Psoas muscle (tissue), 8 donors: ENCODE data around the gene NR2F2. TPM values are rescaled to one million over a fixed set of nuclear protein-coding genes. Genes with fewer than 3 reads are reported as not detected.

ENCODE experiments used
- ATAC-seq, 4 donors: fragments of 200-7000 bp; cut with Tn5 transposase; one replicate each; pipeline ENCODE4 v1.9.1; 2020; ENCODE audit warnings: moderate library complexity in 3 of 4, mild to moderate bottlenecking in 2 of 4
- DNase-seq, 2 donors: peaks; one replicate each; pipeline ENCODE4 v3.0.0-alpha.2; 2020
- H3K27ac ChIP-seq: fragments of 200-600 bp; one replicate; pipeline ENCODE4 v1.8.0; 2022
- H3K27me3 ChIP-seq, 3 donors: fragments of 200-600 bp in 1 of 3; one replicate each; pipeline versions ENCODE4 v1.6.1 to v1.8.0; 2013 to 2022; ENCODE audit warnings: low read length in 2 of 3, mild to moderate bottlenecking in 2 of 3, moderate library complexity in 1 of 3; ENCODE audit not compliant: insufficient read depth in 3 of 3
- H3K36me3 ChIP-seq, 2 donors: fragments of 200-600 bp in 1 of 2; one replicate each; pipeline versions ENCODE4 v1.6.1 to v1.8.0; 2013 to 2022; ENCODE audit warnings: low read depth in 1 of 2, mild to moderate bottlenecking in 1 of 2, moderate library complexity in 1 of 2; ENCODE audit not compliant: insufficient read depth in 1 of 2
- H3K4me1 ChIP-seq: fragments of 200-600 bp; one replicate; pipeline ENCODE4 v1.8.0; 2022
- H3K4me3 ChIP-seq: fragments of 200-600 bp; one replicate; pipeline ENCODE4 v1.8.0; 2022; ENCODE audit warnings: mild to moderate bottlenecking
- H3K9me3 ChIP-seq: fragments of 200-600 bp; one replicate; pipeline ENCODE4 v1.8.0; 2022
- WGBS, 3 donors: extraction: QIAGEN DNeasy Blood & Tissue Kit; methylation state at CpG; one replicate each; pipeline versions ENCODE4 v1.1.6 to v1.1.7; 2013; 5-methylcytosine and 5-hydroxymethylcytosine counted together
- intact Hi-C, 2 donors: fragments of 100-400 bp; cut with DNase I; formaldehyde crosslinking; loops; one replicate each; pipeline versions ENCODE4 v1.11.0 to v1.14.2; 2022
- long read RNA-seq, 2 donors: library from polyadenylated mRNA; unstranded; transcript quantifications; one replicate each; pipeline ENCODE4 v2.0.0, GENCODE V29; 2021
- polyA plus RNA-seq, 3 donors: library from polyadenylated mRNA; stranded (reverse); fragments of 200-250 nt; gene quantifications; one replicate each; pipeline ENCODE4 v1.2.3, GENCODE V29; 2013
- total RNA-seq, 4 donors: library from RNA; stranded (reverse); fragmentation: NEBNext Ultra II Directional in 2 of 4; extraction: Animal tissue kit (Norgen Biotek cat#: 25700) in 2 of 4; gene quantifications; one replicate each; pipeline versions ENCODE4 v1.2.1 to v1.2.4, GENCODE V29; 2021 to 2023
- TF ChIP-seq, protein P1 (sequence below): fragments of 200-600 bp; IDR thresholded peaks from one replicate; pipeline ENCODE4 v1.8.0; 2022; ENCODE audit warnings: antibody characterized with exemption
- donor health status: healthy with polysubstance abuse.
- donor health status: DM: no; HTN: no; CAD: no; lungs with moderate emphysema.
- donor health status: Bipolar disorder and iron deficiency.
- donor health status: healthy.
- donor health status: DM: yes; HTN: yes; CAD: no.
- donor health status: DM: no; HTN: no; CAD: no.
- donor health status: DM: no; HTN: no; CAD: no.
- donor health status: DM: yes; HTN: yes; CAD: no.

The NR2F2 gene
- total RNA-seq (10 to 100 TPM; 14.5 to 17.1 (median 15.7) TPM), polyA plus RNA-seq (10 to 100 TPM; 10.3 to 20.1 (median 11.3) TPM)
- long read RNA-seq, donor 1, full-length matches to known transcripts = 9 of 16 reads
- long read RNA-seq, donor 1, partial matches to known transcripts = 2 of 16 reads
- long read RNA-seq, donor 1, other reads (novel, unspliced or antisense) = 5 of 16 reads
- long read RNA-seq, donor 2, full-length matches to known transcripts = 8 of 15 reads
- long read RNA-seq, donor 2, partial matches to known transcripts = 2 of 15 reads
- long read RNA-seq, donor 2, other reads (novel, unspliced or antisense) = 5 of 15 reads

DNA sequence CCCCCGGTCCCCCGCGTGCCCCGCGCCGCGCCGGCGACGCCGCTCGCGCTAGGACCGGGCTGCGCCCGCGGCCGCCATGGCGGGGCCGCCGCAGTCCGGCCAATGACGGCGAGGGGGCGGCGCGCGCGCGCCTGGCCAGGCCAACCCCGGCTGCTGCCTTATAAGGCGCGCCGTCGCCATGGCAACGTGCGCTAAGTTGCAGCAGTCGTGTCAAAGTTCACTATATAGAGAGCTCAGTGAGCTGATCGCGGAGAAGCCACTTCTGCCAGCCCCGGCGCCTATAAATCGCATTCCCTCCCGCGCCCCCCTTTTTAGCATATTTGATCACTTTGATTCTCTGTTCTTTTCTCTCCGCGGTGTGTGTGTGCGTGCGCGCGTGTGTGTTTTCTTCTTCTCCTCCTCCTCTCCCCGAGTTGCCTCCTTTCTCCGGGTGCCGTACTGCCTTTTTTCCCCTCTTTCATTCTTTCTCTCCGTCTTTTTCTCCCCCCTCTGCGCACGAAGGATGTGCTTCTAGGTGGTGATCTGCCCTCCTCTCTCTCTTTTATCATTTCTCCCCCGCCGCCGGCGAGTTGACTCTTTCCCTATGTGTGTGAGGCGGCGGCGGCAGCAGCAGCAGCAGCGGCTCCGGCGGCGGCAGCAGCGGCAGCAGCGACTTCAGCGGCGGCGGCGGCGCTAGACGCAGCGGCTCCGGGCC is at the start of gene NR2F2:
TSS of gene NR2F2 (plus strand) at position 251 of the 694 bp plus-strand sequence. CDS start 1,406 bp downstream, outside the sequence.
- 0% methylated on average over 62 to 78 of the region's 78 CpGs for WGBS, 3 donors
- ATAC-seq = peak; percentile 77 to 89 (median 82)
- Histone ChIP-seq H3K4me3 (peak within 1 kb of the TSS; percentile 92), H3K9me3 (no peaks in the 10 kb centered on the region), H3K36me3 (peaks cover 0 to 12% of the 10 kb centered on the region in 2 donors), H3K27ac (peak within 1 kb of the TSS; percentile 94), H3K4me1 (peaks cover 11% of the 10 kb centered on the region), H3K27me3 (peaks cover 0 to 15% (median 0%) of the 10 kb centered on the region in 3 donors)
- TF ChIP-seq, protein P1, sequence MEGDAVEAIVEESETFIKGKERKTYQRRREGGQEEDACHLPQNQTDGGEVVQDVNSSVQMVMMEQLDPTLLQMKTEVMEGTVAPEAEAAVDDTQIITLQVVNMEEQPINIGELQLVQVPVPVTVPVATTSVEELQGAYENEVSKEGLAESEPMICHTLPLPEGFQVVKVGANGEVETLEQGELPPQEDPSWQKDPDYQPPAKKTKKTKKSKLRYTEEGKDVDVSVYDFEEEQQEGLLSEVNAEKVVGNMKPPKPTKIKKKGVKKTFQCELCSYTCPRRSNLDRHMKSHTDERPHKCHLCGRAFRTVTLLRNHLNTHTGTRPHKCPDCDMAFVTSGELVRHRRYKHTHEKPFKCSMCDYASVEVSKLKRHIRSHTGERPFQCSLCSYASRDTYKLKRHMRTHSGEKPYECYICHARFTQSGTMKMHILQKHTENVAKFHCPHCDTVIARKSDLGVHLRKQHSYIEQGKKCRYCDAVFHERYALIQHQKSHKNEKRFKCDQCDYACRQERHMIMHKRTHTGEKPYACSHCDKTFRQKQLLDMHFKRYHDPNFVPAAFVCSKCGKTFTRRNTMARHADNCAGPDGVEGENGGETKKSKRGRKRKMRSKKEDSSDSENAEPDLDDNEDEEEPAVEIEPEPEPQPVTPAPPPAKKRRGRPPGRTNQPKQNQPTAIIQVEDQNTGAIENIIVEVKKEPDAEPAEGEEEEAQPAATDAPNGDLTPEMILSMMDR = no peak
- intact Hi-C loops = loop anchor here in 1 of 2 donors (10.0 kb wide), 1 partner anchor 1194 kb away; no protein-coding TSS in a partner anchor
- DNase-seq = peak; percentile 96 to 98

DNA sequence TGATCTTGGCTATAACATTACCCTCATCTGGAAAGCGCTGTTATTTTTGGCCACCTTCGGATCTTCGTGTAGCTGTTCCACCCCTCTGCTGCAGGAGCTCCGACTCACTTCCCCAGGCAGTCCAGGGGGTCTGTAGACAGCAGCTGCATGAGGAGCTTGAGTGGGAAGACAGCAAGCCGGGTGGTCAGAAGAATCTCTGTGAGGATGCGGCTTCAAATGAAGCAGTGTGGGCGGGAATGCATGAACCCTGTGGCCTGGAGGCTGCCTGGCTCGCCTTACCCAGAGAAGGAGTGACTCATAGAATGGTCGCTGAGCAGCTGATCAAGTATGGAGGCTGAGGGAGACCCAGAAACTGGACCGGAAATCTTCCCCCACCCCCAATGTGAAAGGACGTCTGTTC is 45.2 kb upstream of the NR2F2 start:
- Histone ChIP-seq H3K27ac (peak overlapping the region; percentile 71), H3K4me1 (peaks cover 10% of the 10 kb centered on the region), H3K9me3 (no peaks in the 10 kb centered on the region), H3K4me3 (no peak overlapping the region), H3K36me3 (no peaks in the 10 kb centered on the region), H3K27me3 (no peaks in the 10 kb centered on the region)
- 51 to 58% (median 52%) methylated on average over 11 of the region's 11 CpGs for WGBS, 3 donors
- peak in 1 of 2 donors; percentile 19 for DNase-seq
- peak; percentile 58 to 74 (median 66) for ATAC-seq
- intact Hi-C loops = loop anchor here in 1 of 2 donors (10.0 kb wide), 1 partner anchor 231 kb away; no protein-coding TSS in a partner anchor
- TF ChIP-seq, protein P1 = no peak

DNA sequence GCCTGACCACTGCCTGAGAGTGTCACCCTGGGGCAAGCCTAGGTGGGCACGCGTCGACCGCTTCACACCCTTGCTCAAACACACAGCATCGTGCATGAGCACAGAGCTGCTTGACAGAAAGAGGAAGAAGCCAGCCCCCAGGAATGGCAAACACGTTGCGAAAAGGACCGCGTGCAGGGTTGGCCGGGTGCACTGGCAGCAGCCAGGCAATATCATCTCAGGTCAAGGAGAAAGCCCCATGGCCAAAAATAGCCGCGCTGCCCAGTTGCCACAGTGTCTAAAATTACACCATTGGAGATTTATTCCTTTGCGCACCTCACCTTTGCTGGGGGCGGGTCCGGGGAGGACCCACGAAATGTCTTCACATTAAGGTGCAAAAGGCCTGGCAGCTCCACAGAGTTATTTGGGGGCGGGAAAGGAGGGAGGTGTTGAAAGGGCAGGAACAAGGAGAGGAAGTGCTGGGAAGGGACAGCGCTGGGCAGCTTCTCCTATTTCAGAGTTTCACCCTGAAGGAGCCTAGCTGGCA is 44.7 kb upstream of the NR2F2 start:
- Histone ChIP-seq H3K27me3 (no peaks in the 10 kb centered on the region), H3K27ac (peak overlapping the region; percentile 71), H3K9me3 (no peaks in the 10 kb centered on the region), H3K4me1 (peaks cover 10% of the 10 kb centered on the region), H3K36me3 (no peaks in the 10 kb centered on the region), H3K4me3 (peak overlapping the region; percentile 29)
- peak; percentile 92 to 98 (median 95) for ATAC-seq
- TF ChIP-seq, protein P1 = no peak
- intact Hi-C loops = loop anchor here in 1 of 2 donors (10.0 kb wide), 1 partner anchor 231 kb away; no protein-coding TSS in a partner anchor
- DNase-seq = peak; percentile 32 to 84
- WGBS, 3 donors = 46 to 49% (median 48%) methylated on average over 18 of the region's 18 CpGs

DNA sequence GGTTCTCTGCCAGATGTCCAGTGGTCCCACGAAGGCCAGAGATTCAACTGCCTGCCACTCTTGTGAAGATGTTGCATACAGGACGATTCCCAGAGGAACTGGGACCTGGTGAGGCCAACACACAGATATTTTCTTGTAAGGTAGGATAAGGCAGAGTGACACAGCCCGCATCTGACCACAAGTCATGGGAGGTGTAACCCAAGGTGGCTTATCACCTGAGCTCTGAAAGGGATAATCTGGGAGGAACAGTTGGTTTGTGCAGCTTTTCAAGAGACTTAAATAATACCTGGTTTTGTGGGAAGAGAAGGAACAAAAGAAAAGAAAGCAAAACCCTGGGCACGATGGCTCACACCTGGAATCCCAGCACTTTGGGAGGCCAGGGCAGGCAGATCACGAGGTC is 39.8 kb upstream of the NR2F2 start:
- DNase-seq = no peak
- Histone ChIP-seq H3K27ac (no peak overlapping the region), H3K27me3 (no peaks in the 10 kb centered on the region), H3K36me3 (no peaks in the 10 kb centered on the region), H3K4me1 (peaks cover 5% of the 10 kb centered on the region), H3K4me3 (no peak overlapping the region), H3K9me3 (no peaks in the 10 kb centered on the region)
- ATAC-seq = no peak
- intact Hi-C loops = loop anchor here in 1 of 2 donors (10.0 kb wide), 1 partner anchor 176 kb away; no protein-coding TSS in a partner anchor
- 72 to 74% (median 73%) methylated on average over 5 of the region's 5 CpGs for WGBS, 3 donors
- TF ChIP-seq, protein P1 = no peak
